CD4-positive, alpha-beta T cell treated with Interleukin-4 for 1 hour (primary cell): Measurements from ENCODE around the gene PLCD3.

Experiments
- DNase-seq, 2 donors: peaks; one replicate each; pipeline ENCODE4 v3.0.0-alpha.2; 2020 to 2022

The PLCD3 gene

GRCh38 chr17:45132320-45132571 is at the start of gene PLCD3:
PLCD3 (minus strand) TSS chr17:45132515; CDS start chr17:45132410, 105 bp downstream.
- no peak for DNase-seq

GRCh38 chr17:45177563-45177962 is 45.2 kb upstream of the PLCD3 start:
- DNase-seq, result no peak

- no peak for DNase-seq
These were observed 43.4 kb upstream of the PLCD3 start for GRCh38 chr17:45175759-45176115.

- DNase-seq, result peak; percentile 35 to 60
These were observed 40.4 kb upstream of the PLCD3 start for GRCh38 chr17:45172541-45173286.

- no peak for DNase-seq
These were observed 39.9 kb upstream of the PLCD3 start for GRCh38 chr17:45172232-45172540.

GRCh38 chr17:45171338-45172231 is 39.3 kb upstream of the PLCD3 start:
- no peak for DNase-seq

GRCh38 chr17:45170931-45171337 is 38.6 kb upstream of the PLCD3 start:
- DNase-seq, result peak in 1 of 2 donors; percentile 50

GRCh38 chr17:45170280-45170930 is 38.1 kb upstream of the PLCD3 start:
- no peak for DNase-seq

- DNase-seq, result no peak
These were observed 36.9 kb upstream of the PLCD3 start for GRCh38 chr17:45168991-45169752.

GRCh38 chr17:45164734-45165269 is 32.5 kb upstream of the PLCD3 start:
- no peak for DNase-seq

GRCh38 chr17:45162025-45162687 is 29.8 kb upstream of the PLCD3 start:
- no peak for DNase-seq

GRCh38 chr17:45161288-45162024 is 29.1 kb upstream of the PLCD3 start, which contains the start of gene HEXIM2:
HEXIM2 (plus strand) TSS chr17:45161875; CDS start chr17:45162794, 919 bp downstream.
- DNase-seq, result peak; percentile 100

GRCh38 chr17:45160447-45161287 is 28.4 kb upstream of the PLCD3 start:
- peak; percentile 66 to 71 for DNase-seq

GRCh38 chr17:45156242-45156641 is 23.9 kb upstream of the PLCD3 start:
- DNase-seq, result no peak

GRCh38 chr17:45155483-45155882 is 23.2 kb upstream of the PLCD3 start:
- DNase-seq, result no peak

GRCh38 chr17:45155029-45155428 is 22.7 kb upstream of the PLCD3 start:
- no peak for DNase-seq

GRCh38 chr17:45150911-45151809 is 18.8 kb upstream of the PLCD3 start:
- DNase-seq, result peak in 1 of 2 donors; percentile 24

GRCh38 chr17:45149669-45150664 is 17.7 kb upstream of the PLCD3 start:
- peak; percentile 34 to 46 for DNase-seq
